GM19372 (cell line): Measurements from ENCODE around the gene ACOX3.

ENCODE experiments used
- ATAC-seq: cut with Tn5 transposase; IDR thresholded peaks from one replicate; pipeline ENCODE4 v1.9.1; 2021; ENCODE audit warnings: mild to moderate bottlenecking, low read depth, moderate library complexity; ENCODE audit not compliant: unreplicated experiment

The ACOX3 gene

DNA sequence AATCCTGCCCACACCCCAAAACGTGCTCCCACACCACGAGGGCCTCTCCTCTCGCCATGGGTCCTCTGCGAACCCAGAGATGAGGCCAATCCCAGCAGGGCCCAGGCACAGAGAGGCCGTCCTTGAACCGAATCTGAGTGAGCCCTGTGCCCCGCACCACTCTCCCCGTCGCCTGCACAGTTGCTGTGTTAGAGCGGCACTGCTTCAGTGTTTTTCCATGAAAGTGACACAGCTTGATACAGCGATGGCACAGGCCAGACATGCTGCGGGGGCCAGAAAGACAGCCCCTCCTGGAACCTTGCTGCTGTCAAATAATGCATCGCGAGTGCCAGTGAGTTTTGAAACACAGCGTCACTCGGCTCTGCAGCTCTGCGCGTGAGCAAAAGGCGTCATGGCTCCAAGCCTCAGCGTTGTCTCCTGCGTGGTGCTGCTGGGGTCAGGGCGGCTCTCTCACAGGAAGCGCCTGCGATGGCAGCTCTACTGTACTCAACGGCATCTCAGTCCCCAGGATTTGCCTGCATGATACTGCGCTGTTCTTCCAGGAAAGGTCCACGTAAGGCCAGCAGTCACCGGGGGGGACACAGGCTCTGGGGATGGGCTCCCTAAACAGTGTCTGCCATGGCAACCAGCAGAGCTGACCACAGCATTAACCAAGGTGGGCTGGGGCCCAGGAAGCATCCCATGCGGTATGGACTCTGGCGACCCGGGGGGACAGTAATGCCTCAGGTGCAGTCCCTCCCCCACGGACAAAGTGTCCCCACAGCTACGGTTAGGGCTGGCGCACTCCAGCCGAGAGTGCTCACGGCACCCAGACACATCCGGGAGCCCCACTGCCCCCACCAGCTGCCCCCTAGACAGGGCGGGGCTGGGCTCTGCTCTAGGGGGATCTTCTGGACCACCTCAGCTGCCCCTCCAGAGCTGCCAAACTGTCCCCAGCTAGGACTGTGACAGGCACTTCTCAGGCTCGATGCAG, 63.1 kb downstream of the ACOX3 start:
- no peak for ATAC-seq

DNA sequence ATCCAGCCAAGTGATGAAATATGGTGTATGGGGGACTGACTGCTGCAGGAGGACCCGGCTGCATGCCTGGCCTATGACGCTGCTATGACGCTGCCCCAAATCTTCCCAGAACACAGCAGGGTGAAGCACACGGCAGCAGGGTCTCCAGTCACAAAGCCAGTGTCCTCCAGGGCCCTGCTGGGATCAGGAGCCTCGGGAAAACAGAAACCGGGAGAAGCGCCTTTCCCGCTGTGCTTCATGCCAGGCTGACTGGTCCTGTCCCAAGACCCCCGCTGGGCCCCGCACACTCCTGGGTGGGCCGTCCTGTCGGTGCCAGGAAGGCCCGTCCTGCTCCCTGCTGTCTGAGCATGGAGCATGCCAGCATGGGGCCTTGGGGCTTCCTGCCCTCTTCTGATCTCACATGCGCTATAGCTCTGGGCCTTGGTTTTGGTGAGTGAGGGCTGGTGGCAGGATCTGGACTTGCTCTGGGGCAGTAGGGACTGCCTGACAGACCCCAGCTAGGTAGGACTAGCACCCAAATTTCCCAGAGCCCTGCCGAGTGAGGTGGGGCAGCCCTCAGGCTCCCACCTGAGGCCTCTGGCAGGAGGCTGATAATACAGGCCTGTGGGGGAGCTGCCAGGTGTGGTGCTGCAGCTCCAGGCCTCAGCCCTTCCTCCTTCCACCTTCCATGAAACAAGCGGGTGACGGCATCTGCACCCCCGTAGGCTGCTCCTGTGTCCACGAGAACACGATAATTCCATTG, 64.0 kb downstream of the ACOX3 start:
- no peak for ATAC-seq

DNA sequence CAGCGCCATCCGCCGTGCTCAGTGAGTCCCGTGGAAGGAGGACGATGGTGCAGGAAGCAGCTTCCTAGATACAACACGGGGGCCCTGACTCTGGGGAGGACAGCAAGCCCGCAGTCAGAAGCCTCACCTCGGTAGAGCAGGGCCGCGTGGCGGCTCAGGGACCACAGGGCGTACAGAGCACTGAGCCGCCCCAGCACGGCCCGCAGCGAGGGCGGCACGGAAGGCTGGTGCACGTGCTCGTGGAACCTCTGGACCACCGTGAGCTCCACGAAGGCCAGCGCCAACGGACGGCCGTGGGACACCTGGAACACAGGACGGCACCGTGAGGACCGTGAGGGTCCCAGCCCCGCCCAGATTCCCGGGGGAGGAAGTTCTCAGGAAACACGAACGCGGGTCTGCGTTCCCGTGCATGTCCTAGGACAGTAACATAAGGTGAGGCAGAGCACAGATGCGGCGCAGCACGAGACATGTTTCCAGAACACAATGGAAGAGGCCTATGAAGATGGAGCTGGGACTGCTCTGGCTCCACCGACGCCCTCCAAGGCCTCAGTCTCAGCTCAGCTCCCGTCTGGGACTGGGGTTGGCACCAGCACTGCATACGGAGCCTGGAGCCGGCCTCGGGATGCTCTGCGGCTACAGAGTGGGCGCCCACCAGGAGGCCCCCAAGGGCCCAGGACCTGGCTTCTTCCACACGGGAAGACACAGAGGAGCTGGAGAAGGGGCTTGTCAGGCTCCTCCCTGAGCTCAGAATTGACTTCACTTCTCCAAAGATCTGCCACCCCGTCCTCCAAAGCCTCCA, 65.5 kb downstream of the ACOX3 start:
- no peak for ATAC-seq

DNA sequence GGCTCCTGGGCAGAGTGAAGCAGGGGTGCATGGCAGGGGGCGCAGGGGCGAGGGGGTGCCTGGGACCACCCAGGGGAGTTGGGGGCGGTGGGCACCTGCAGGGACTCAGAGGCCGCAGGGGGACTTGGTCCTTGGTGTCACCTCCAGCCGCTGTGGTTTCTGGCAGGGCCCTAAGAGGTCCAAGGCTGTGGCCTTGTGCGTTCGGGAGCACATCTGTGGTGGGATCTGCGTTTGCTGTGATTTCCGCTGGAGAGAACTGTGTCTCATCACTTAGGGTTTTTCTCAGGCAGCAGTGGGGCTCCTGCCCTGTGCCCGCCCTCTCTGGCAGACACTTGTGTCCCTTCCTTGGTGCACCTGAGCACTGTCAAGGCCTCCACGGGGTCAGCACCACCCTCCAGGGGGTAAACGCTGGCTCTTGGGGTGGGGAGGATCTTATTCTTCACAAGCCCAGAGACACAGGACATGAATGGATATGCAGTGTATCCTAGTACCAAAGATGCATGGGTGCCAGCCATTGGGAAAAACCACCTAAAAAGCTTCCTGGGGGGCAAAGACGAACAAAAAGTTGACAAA, 66.5 kb downstream of the ACOX3 start:
- ATAC-seq = no peak

DNA sequence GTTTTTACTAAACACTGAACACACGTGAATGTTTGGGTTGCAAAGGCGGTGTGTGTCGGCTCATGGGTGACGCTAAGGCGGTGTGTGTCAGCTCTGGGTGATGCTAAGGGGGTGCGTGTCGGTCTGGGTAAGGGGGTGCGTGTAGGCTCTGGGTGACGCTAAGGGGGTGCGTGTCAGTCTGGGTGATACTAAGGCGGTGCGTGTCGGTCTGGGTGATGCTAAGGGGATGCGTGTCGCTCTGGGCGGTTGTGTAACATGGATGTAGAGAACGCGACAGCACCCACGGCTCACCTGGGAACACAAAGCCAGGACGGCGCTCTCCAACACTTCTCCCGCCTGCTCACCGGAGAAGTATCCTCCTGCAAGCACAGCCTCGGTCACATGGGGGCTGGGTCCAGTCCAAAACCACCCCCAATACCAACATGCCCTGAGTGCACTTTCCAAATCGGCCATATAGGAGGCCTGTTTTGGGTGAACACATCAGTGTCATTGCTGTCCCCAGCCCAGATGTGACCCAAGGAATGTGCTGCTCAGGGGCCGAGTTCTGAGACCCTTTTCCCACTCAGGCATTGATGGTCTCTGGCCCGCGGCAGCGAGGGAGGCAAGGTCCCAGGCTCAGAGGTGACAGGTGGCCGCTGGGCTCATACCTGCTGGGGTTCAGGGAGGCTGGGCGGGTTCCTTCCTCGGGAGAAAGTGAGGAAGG, 67.1 kb downstream of the ACOX3 start:
- ATAC-seq = no peak

DNA sequence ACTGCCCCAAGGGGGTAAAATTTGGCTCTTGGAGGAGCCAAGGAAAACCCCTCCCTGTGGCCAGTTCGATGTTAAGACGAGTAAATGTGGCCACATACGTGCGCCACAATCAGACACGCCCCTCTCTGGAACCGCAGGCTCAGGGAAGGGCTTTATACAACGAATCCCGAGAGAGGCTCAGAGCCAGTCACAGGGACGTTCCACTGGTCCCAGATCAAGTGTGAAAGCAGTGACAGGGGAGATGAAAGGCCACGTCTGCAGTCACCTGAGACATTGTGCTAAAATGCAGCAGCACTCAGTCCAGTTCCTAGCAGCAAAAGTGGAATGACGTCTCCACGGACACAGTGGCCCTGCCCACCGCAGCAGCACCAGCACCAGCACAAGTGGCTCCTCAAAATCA, 68.0 kb downstream of the ACOX3 start:
- no peak for ATAC-seq

DNA sequence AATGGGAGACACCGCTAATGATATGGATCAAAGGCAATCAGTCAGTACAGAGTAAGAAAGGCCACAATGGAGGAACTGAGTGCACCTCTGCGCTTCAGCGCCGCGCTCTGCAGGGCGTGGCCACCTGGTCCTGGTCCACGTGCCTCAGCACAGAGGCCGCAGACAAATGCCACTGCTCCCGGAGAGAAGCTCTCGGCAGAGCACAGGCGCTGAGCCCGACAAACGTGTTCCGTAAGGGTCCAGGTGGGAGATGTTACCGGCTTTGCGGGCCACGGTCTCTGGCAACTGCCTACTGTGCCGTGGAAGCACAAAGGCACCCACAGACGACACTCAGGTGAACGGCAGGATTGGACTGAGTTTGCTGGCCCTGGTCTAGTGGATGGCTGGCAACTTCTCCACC, 68.9 kb downstream of the ACOX3 start:
- no peak for ATAC-seq

DNA sequence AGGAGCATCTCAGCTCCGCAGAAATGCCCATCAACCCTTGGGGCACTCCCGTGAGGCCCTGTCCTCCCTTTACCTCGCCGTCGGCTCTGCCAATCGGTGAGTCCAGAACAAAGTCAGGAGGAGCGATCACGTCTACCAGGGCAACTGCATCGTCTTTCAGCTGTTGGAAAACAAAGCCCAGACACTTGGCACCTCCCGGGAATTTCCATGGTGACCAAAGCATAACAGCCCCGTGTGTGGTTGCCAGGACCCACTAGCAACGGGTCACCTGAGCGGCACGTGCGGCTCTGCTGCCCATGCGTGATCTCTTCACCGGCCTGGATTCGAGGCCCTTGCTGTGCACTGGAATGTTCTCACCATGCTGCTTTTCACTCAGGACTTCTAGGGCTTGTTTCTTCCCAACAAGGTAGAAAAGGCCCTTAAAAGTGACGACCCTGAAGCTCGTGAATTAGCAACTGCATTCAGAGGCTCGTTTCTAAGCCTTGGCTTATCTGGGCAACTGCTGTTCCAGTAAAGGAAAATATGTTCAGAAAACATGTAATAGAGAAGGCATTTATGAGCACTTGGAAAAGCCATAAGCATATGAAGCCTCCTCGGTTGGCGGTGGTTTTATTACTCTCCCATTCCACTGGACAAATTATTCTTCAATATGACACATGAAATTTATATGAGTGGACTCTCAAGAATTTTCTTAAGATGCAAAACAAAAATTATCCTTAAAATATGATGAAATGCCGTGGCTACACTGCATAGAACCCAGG, 69.5 kb downstream of the ACOX3 start:
- ATAC-seq = no peak

DNA sequence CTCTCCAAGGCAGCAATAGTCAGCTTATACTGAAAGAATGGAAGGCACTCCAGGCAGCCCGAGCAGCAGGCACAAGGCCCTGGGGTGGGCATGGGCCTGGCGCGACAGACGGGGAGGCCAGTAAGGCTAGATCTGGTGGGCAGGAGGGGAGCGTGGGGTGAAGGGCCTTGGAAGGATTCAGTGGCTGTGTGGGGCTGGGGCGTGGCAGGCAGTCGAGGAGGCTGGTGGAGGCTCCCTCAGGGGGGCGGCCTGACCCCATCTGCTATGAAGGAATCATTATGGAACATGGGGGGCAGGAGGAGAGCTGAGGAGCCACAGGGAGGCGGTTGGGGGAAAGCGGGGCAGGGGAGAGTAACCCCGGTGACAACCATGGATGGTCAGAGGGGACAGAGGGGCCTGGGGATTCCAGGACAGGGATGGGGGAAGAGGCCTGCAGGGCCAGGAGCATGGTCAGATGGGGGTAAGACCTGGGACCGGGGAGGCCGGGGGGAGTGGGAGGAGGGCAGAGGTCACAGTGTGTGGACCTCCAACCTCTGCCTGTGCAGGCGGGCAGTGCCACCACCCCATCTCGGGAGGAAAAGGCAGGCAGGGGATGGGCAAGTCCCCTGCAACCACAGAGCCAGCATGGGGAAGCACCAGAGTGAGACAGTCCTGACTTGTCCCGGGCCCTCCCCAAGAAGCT, 70.3 kb downstream of the ACOX3 start:
- ATAC-seq = no peak

DNA sequence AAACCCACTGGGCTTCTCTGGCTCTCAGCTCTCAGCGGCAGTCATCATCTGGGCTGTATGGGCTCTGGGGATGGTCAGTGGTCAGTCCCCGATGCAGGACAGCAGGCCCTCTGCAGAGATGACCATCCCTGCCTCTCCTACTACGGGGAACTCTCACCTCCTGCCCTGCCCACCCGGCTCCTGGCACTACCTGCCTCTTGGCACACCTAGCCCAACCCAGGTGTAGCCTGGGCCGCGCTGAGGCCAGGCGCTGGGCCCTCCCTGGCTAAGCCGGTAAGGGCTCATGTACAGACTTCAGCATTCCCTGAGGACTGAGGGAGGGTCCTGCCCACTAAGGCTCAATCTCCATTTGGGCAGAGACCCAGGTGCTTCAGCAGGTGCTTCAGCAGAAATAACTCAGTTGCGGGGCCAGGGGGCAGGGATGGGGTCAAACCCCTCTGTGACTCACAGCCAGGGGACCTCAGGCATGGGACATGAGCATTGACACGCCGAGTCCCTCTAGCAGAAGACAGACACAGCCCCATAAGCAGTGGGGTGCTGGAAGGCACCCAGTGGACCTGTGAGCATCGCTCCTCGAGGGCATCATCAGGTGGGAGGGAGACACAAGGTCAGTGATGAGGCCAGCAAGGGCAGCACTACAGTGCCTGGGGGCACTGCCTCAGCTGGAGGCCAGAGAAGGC, 71.0 kb downstream of the ACOX3 start:
- ATAC-seq = no peak

DNA sequence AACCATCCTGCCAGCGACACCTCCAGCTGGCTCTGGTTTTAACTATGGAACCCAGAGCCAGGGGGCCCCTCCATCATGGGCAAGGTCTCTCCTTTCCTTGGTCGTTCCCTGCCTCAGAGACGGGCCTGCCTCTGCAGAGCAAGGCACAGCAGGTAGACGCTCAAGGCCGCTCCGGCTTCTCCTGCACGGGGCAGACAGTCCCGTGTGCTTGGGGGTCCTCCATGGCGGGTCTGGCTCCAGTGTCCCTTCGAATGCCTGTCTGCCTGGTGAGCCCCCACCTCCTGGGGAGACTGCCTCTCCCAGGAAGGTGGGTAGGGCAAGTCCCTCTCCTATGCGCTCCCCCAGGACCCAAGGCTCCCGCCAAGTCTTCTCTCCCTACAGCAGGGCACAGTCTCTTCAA, 71.5 kb downstream of the ACOX3 start:
- no peak for ATAC-seq

DNA sequence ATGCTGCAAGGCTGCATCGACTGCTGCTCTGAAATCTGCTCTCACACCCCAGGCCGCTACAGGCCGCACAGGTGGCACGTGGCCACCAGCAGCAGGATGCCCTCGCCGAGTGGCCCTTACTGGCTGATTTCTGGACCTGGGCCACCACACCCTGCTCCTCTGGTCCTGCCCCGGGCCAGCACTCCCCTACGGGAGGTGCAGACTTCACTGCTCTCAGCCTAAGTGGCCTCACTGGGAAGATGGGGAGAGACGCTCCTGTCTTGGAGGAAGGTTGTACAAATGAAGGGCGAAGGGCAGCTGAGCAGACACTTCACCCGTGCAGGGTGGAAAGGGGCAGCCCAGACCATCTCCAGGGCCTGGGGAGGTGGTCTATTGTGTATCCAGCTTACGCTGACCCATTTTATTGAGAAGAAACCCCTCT, 72.5 kb downstream of the ACOX3 start:
- ATAC-seq = no peak

DNA sequence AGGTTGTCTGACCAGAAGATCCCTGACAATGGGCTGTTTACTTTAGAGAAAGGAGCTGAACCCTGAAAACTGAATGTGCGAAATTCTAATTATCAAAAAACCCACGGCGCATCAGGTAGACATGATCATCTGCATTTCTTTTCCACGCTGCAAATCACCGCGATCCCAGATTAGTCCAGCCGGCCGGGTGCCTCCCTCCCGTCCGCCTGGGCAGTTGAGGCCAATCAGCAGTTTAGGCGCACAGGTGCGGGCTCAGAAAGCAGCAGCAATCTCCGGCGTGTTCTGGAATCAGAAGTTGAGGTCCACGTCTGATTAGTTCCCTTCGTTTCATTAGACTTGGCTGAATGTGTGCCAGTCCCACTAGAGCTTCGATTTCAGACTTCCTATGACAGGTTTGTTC, 73.9 kb downstream of the ACOX3 start:
- no peak for ATAC-seq

DNA sequence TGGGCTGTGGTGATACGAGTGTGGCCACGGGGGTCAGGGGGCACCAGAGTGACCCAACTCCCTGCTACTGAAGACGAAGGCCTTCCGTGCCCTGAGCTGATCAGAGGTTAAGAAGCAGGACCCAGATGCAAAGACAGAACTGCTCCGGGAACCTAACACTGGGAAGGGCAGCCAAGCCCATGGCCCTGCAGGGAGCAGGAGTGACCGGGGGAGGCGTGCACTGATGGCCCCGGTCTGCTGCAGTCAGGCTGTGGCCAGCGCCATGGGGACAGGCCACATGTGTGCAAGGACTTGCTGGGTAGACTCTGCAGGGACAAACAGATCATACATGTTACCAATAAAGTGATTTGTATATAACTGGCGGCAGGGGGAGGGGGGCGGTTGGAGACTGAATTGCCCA, 74.6 kb downstream of the ACOX3 start:
- ATAC-seq = no peak

DNA sequence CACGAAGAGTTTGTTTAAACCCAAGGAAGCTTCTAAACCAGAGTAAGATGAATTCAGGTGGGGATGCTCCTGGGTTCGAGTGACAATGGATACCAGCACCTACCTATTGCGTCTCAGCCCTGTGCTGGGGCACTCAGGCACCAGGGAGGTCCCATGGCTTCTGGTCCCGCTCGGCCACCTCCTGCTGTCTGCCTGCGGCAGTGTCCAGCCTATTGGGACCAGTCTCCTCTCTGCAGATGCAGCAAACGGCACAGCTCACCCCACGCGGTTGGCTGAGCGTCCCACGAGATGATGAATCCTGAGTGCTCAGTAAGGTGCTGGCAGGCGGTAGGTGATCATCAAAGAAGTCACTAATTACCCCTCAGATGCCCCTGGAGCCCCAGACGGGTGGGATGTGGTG, 75.2 kb downstream of the ACOX3 start:
- ATAC-seq = no peak

DNA sequence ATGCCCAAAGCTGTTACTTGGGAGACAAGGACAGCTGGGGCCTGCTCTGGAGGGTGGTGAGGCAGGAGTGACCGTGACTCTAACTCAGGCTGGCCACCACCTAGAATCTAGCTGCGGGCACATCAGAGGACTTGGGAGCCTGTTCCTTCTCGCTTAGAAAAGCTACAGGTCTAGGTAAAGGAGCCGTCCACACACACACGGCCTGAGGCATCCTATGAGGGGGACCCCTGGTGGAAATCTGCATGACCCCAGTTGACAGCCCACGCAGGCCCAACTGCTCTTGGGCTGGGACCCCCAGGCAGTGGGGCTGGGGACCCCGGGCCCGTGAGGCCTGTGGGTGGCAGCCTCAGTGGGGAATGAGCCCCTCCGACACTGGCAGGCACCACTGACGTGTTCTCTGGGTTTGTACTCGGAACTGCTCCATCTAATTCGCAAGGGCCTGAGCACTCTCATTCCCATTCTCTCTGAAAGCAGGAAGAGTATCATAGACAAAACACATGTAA, 75.6 kb downstream of the ACOX3 start:
- no peak for ATAC-seq

DNA sequence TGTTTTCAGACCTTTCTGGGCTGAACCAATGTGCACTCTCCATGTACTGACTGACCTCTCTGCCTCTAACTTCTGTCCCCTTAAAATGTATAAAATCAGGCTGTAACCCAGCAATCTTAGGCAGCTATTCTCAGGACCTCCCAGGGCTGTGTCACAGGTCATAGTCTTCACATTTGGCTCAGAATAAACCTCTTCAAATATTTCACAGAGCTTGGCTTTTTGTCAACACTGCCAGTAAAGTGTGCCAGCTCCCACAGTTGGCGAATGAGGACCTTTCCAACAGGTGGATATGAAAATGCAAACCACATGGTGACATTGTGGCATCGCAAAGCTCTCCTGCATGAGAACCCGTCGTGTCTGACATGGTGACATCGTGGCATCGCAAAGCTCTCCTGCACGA, 76.4 kb downstream of the ACOX3 start:
- ATAC-seq = no peak

DNA sequence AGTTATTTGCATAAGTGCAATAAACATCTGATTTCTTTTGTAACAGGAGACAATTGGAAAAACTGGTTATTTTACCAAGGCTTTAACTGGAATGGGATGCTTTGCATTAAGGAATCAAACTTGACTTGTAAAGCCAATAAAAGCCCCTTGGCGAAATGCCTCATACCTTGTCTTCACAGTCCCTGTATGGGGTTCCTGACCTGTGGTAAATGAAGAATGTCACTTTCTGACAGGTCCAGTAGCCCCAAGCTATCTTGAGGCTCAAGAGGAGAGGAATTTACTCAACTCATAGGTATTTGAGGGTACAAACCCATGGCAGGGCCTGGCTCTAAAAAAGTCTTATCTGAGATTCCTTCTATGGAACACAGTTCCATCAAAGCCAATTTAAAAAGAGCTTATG, 78.0 kb downstream of the ACOX3 start:
- no peak for ATAC-seq
